GM19372 (cell line): ENCODE measurements around the gene MRPS35.

Source experiments
- ATAC-seq: cut with Tn5 transposase; IDR thresholded peaks from one replicate; pipeline ENCODE4 v1.9.1; 2021; ENCODE audit warnings: mild to moderate bottlenecking, low read depth, moderate library complexity; ENCODE audit not compliant: unreplicated experiment

The MRPS35 gene

DNA sequence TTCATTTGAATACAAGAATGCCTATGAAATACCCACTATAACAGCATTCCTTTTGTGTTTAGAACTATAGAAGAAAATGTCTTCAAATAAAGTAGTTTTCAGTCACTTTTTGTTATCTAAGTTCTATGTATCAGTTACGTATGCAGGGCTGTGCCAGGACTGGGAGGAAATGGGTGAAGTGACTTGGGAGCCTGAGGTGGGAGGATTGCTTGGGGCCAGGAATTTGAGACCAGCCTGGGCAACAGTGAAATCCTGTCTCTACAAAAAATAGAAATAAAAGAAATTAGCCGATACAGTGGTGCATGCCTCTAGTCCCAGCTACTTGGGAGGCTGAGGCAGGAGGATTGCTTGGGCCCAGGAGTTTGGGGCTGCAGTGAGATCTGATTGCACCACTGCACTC is 92.3 kb downstream of the MRPS35 start:
- ATAC-seq = no peak

- ATAC-seq = no peak
These were observed 94.6 kb downstream of the MRPS35 start for GRCh38 chr12:27805238-27805637.
